NT2/D1 (cell line): ENCODE data around the gene GEN1.

Source experiments
- SUZ12 ChIP-seq: IDR thresholded peaks from 2 replicates; pipeline ENCODE4 v1.6.1; 2011; ENCODE audit not compliant: insufficient read length, insufficient read depth; ENCODE audit errors: extremely low read depth
- ZNF274 ChIP-seq: IDR thresholded peaks from 2 replicates; pipeline ENCODE4 v1.6.1; 2011; ENCODE audit warnings: mild to moderate bottlenecking, low read depth, low read length

GRCh38 chr2:17713291-17713690 is 40.6 kb upstream of the GEN1 start:
- TF ChIP-seq ZNF274: no peak
- no peak for TF ChIP-seq SUZ12
